ENCODE data around the gene RORB. TPM values are rescaled to one million over a fixed set of nuclear protein-coding genes. Genes with fewer than 3 reads are reported as not detected.

The RORB gene
- total RNA-seq, 2 experiments from 2014 or later, result 0.03 TPM

DNA sequence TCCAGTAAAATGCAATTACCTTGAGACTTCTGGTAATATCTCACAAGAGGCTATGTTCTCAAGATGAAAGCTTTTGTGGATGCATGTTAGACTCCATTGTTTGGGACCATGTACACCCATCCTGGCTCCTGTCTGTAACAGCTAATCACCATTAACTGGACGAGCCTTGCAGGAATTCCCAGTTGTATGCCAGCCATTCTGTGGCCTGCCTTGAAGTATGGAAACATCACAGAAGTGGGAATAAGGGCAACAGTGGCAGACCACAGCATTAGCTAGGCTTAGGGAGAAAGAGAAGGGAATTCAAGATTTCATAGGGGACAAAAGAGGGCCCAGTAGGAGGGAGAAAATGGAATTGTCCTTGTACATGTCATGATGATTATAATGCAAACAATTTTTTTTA lies 79.0 kb downstream of the RORB start:
- no peak overlapping the region for H3K4me3 Mint-ChIP-seq
- no peaks in the 10 kb centered on the region for H3K9me3 Mint-ChIP-seq
- H3K27me3 Mint-ChIP-seq, result no peaks in the 10 kb centered on the region
- POLR2A ChIA-PET, result no interaction called here
- no peaks in the 10 kb centered on the region for H3K36me3 Mint-ChIP-seq
- ATAC-seq (ENCODE audit: low read depth) (no peak), DNase-seq (no peak)
- no peaks in the 10 kb centered on the region for H3K4me1 Mint-ChIP-seq
- no peak overlapping the region for H3K27ac Mint-ChIP-seq

DNA sequence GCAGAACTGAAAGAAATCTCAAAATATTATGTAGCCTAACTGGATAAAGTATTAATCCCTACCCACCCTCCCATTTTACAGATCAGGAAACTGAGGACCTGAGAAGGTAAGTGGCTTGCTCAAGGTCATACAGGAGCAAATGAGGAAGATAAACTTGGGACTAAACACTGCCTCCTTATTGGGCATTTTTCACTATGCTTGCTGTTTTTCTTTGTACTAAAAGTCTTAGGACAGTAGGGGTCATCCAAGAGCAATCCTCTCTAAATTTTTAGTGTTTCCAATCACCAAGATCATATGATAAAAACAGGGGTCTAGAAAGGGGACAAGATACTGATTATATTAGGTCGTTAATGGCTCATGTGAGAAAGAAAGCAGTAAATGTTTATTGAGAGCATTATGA lies 80.8 kb downstream of the RORB start:
- DNase-seq (no peak), ATAC-seq (ENCODE audit: low read depth) (no peak)
- Mint-ChIP-seq H3K9me3 (no peaks in the 10 kb centered on the region), H3K4me3 (no peak overlapping the region), H3K27ac (no peak overlapping the region), H3K27me3 (no peaks in the 10 kb centered on the region), H3K36me3 (no peaks in the 10 kb centered on the region), H3K4me1 (no peaks in the 10 kb centered on the region)
- POLR2A ChIA-PET, result no interaction called here

DNA sequence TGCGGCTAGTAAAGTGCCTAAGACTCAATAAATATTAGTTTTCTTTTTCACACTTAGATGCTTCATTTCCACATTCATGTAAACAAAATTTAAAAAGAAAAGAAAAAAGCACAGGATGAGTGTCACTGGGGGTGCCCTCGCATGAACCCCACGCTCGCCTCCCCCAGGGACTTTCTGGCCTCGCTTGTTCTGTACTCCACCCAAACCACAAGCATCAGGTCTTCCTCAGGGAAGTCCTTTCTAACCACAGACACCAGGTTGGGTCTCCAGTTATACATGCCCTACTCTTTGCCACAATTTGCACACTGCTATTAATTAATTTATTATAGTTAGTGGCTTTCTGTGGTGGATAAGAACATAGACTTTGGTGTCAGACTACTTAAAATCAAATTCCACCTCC lies 92.4 kb downstream of the RORB start:
- no peaks in the 10 kb centered on the region for H3K9me3 Mint-ChIP-seq
- no peak for ATAC-seq (ENCODE audit: low read depth)
- no peak overlapping the region for H3K27ac Mint-ChIP-seq
- no peaks in the 10 kb centered on the region for H3K4me1 Mint-ChIP-seq
- POLR2A ChIA-PET, result no interaction called here
- peaks cover 3% of the 10 kb centered on the region for H3K27me3 Mint-ChIP-seq
- H3K36me3 Mint-ChIP-seq, result no peaks in the 10 kb centered on the region
- DNase-seq, result no peak
- H3K4me3 Mint-ChIP-seq, result no peak overlapping the region

DNA sequence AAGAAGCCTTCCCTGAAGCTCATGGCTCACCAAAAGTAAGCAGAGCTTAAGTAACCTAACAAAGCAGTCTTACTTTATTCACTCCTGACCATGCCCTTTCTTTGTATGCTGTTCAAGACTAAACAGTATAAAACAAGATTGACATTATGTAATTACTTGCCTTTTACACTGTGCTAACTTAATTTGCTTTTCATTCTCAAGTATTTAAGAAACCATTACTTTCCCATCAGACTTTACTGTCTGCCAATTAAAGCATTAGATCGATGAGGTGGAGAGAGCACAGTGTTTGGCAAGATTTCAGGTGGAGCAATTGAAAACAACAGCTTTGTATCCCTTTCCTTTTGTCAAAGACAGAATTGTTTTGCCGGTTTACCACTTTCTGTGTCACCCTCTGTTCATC lies 98.2 kb downstream of the RORB start:
- Mint-ChIP-seq H3K27me3 (peaks cover 5% of the 10 kb centered on the region), H3K4me3 (no peak overlapping the region), H3K9me3 (no peaks in the 10 kb centered on the region), H3K4me1 (no peaks in the 10 kb centered on the region), H3K27ac (no peak overlapping the region), H3K36me3 (no peaks in the 10 kb centered on the region)
- DNase-seq, result no peak
- POLR2A ChIA-PET, result no interaction called here
- ATAC-seq (ENCODE audit: low read depth), result no peak

DNA sequence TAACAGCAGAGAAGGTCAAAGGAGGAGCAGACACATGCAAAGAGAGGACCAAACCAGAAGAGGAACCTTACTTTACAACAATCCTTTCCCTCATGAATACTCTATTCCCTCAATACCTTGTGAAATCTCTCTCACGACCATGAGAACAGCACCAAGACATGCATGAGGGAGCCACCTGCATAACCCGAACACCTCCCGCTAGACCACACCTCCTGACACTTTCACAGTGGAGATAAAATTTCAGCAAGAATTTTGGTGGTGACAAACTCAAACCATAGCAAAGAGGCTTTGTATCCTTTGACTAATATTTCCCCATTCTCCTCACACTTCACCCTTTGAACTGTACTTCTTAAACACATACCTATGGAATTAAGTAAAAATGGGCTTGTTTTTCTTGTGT lies 101.7 kb downstream of the RORB start:
- no peaks in the 10 kb centered on the region for H3K4me1 Mint-ChIP-seq
- H3K36me3 Mint-ChIP-seq, result no peaks in the 10 kb centered on the region
- no peak overlapping the region for H3K27ac Mint-ChIP-seq
- POLR2A ChIA-PET, result no interaction called here
- peaks cover 2% of the 10 kb centered on the region for H3K27me3 Mint-ChIP-seq
- H3K4me3 Mint-ChIP-seq, result no peak overlapping the region
- H3K9me3 Mint-ChIP-seq, result no peaks in the 10 kb centered on the region
- ATAC-seq (ENCODE audit: low read depth) (no peak), DNase-seq (no peak)

DNA sequence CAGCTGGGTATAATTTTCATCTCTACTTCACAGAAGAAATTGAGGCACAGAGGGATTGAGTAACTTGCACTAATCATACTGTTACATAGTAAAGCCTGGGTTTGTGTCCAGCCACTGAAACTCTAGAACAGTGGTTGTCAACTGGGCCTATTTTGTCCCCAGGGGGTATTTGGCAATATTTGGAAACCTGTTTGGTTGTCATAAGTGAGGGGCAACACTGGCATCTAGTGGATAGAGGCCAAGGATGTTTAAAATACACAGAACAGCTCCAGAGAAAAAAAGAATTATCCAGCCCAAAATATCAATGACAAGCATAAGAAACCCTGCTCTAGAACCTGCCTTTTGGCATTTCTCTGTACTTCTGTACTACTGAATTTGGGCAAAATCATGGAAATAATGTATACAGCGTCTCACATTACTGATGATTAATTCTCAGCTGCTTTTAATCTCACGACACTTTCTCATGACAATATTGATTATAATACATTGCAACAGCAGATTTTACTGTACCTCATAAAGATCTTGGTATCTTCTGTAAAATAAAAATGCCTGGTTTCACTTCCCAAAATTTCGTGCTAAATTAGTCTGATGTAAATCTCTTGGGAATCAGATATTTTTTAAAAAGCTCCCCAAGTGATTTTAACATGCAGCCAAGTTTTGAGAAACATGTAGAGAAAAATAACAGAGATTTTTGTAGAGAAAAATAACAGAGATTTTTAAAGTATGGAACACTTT lies 112.7 kb downstream of the RORB start:
- POLR2A ChIA-PET, result no interaction called here
- no peaks in the 10 kb centered on the region for H3K4me1 Mint-ChIP-seq
- no peaks in the 10 kb centered on the region for H3K36me3 Mint-ChIP-seq
- ATAC-seq (ENCODE audit: low read depth), result no peak
- H3K4me3 Mint-ChIP-seq, result no peak overlapping the region
- DNase-seq, result no peak
- H3K27me3 Mint-ChIP-seq, result no peaks in the 10 kb centered on the region
- H3K9me3 Mint-ChIP-seq, result no peaks in the 10 kb centered on the region
- H3K27ac Mint-ChIP-seq, result no peak overlapping the region

DNA sequence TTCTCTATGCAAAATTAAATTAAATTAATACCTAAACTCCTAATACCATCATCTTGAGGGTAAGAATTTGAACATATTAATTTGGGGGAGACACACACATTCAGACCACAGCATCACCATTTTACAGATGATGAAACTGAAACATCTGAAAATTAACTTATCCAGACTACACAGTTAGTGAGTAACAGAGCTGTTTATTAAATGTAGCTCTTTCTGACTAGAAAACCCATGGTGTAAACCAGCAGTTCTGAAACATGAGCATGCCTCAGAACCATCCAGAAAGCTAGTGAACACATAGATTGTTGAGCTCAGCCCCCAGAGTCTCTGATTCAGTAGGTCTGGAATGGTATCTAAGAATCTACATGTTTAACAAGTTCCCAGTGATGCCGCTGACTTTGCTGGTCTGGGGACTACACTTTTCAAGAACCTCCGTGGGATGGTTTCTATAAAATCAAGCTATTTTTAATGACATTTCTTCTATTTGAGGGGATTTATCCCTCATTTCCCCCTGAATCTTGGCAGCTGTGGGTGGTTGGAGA lies 113.5 kb downstream of the RORB start:
- H3K27me3 Mint-ChIP-seq, result peaks cover 2% of the 10 kb centered on the region
- H3K4me1 Mint-ChIP-seq, result no peaks in the 10 kb centered on the region
- H3K4me3 Mint-ChIP-seq, result no peak overlapping the region
- no peaks in the 10 kb centered on the region for H3K9me3 Mint-ChIP-seq
- no peak overlapping the region for H3K27ac Mint-ChIP-seq
- H3K36me3 Mint-ChIP-seq, result no peaks in the 10 kb centered on the region
- no peak for DNase-seq
- POLR2A ChIA-PET, result no interaction called here
- ATAC-seq (ENCODE audit: low read depth), result no peak

DNA sequence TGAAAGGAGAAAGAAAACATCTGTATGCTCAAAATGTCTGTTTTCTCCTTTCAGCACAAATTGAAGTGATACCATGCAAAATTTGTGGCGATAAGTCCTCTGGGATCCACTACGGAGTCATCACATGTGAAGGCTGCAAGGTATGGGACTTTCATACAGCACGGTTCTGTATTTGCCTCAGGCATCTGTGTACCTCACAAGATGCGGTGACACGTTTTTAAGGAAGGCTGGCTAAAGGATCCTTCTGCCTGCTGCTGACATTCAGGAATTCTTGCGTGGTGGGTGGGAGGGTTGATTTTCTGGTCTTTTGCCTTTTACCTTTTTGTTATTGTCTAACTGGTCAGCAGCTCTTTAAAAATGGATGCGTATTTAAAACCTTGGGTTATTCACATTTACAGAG lies 133.1 kb downstream of the RORB start:
- peaks cover 5% of the 10 kb centered on the region for H3K27me3 Mint-ChIP-seq
- H3K27ac Mint-ChIP-seq, result no peak overlapping the region
- POLR2A ChIA-PET, result no interaction called here
- no peaks in the 10 kb centered on the region for H3K4me1 Mint-ChIP-seq
- DNase-seq, result no peak
- no peak overlapping the region for H3K4me3 Mint-ChIP-seq
- H3K9me3 Mint-ChIP-seq, result no peaks in the 10 kb centered on the region
- H3K36me3 Mint-ChIP-seq, result no peaks in the 10 kb centered on the region
- ATAC-seq (ENCODE audit: low read depth), result no peak

DNA sequence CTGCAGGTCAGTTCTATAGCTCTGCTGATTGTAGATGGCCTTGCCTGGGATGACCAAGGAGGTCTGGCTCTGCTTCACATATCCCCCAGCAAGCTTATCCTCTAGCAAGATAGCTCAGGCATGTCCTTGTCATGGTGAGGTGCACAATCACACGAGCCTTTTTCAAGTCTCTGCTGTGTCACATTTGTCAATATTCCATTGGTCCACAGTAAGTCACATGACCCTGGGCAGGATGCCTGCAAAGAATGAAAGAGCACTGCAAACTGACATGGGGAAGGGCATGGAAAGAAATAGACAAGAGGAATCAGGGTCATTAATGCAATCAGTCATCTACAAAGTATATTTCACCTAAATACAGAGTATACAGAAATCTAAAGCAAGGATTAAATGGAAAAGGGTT lies 142.0 kb downstream of the RORB start:
- H3K27ac Mint-ChIP-seq, result no peak overlapping the region
- H3K4me1 Mint-ChIP-seq, result no peaks in the 10 kb centered on the region
- H3K36me3 Mint-ChIP-seq, result no peaks in the 10 kb centered on the region
- POLR2A ChIA-PET, result no interaction called here
- ATAC-seq (ENCODE audit: low read depth) (no peak), DNase-seq (no peak)
- no peak overlapping the region for H3K4me3 Mint-ChIP-seq
- peaks cover 9% of the 10 kb centered on the region for H3K27me3 Mint-ChIP-seq
- H3K9me3 Mint-ChIP-seq, result no peaks in the 10 kb centered on the region

DNA sequence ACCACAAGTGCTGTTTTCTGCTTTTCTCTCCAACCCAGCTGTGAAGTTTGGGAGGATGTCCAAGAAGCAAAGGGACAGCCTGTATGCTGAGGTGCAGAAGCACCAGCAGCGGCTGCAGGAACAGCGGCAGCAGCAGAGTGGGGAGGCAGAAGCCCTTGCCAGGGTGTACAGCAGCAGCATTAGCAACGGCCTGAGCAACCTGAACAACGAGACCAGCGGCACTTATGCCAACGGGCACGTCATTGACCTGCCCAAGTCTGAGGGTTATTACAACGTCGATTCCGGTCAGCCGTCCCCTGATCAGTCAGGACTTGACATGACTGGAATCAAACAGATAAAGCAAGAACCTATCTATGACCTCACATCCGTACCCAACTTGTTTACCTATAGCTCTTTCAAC lies 145.2 kb downstream of the RORB start:
- Mint-ChIP-seq H3K27me3 (peaks cover 7% of the 10 kb centered on the region), H3K9me3 (no peaks in the 10 kb centered on the region)

DNA sequence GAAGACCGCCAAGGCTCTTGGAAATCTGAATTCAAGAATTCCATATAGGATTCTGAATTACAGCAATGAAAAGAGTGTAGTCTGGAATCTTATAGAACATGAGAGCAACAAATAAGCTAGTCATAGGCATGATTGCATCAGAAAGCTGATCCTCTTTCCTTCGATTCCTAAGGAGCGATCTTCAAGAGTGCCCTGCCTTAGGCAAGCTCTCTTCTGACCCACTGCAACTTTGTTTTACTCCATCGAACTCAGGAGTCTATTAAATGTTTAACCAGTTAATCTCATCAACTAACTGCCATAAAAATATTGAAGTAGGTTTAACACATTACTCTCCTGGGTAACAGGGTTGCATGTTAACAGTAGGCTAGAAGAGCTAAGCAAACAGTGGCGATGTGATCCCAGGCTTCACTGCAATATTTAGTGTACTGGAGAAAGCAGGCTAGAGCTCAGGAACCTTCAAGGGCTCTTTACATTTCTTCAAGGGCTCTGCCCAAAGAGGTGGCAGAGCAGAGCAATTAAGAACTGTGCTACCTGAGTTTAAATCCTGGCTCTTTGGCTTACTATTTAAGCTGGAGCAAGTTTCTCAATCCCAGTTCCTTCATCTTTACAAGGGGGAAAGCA lies 146.3 kb downstream of the RORB start:
- Mint-ChIP-seq H3K27ac (no peak overlapping the region), H3K4me1 (no peaks in the 10 kb centered on the region), H3K36me3 (no peaks in the 10 kb centered on the region), H3K4me3 (no peak overlapping the region), H3K9me3 (no peaks in the 10 kb centered on the region), H3K27me3 (peaks cover 5% of the 10 kb centered on the region)
- DNase-seq, result no peak
- ATAC-seq (ENCODE audit: low read depth), result no peak
- POLR2A ChIA-PET, result no interaction called here

More for the DNA sequence above, 145.2 kb downstream of the RORB start:
- POLR2A ChIA-PET, result no interaction called here
- DNase-seq, result no peak
- H3K4me1 Mint-ChIP-seq, result no peaks in the 10 kb centered on the region
- no peaks in the 10 kb centered on the region for H3K36me3 Mint-ChIP-seq
- no peak for ATAC-seq (ENCODE audit: low read depth)
- no peak overlapping the region for H3K27ac Mint-ChIP-seq
- no peak overlapping the region for H3K4me3 Mint-ChIP-seq

DNA sequence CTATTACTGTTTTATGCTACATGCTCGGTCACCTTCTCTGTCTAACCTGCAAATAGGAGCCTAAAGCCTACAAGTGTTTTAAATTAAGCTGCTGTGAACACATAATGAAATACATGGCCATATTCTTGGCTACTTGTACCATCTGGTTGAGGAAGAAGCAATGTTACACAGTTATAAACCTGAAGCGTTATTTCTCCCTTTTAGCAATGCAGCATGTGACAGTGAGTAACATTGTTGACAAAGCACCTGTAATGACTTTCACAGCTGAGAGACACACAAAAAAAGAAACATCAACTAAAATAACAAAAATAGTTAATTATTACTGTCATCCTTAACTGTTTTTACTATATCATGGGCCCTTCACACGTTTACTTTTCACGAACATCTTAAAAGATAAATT lies 146.9 kb downstream of the RORB start:
- no peak for ATAC-seq (ENCODE audit: low read depth)
- no peak for DNase-seq
- Mint-ChIP-seq H3K4me3 (no peak overlapping the region), H3K4me1 (no peaks in the 10 kb centered on the region), H3K27me3 (peaks cover 5% of the 10 kb centered on the region), H3K27ac (no peak overlapping the region), H3K36me3 (no peaks in the 10 kb centered on the region), H3K9me3 (no peaks in the 10 kb centered on the region)
- POLR2A ChIA-PET, result no interaction called here

DNA sequence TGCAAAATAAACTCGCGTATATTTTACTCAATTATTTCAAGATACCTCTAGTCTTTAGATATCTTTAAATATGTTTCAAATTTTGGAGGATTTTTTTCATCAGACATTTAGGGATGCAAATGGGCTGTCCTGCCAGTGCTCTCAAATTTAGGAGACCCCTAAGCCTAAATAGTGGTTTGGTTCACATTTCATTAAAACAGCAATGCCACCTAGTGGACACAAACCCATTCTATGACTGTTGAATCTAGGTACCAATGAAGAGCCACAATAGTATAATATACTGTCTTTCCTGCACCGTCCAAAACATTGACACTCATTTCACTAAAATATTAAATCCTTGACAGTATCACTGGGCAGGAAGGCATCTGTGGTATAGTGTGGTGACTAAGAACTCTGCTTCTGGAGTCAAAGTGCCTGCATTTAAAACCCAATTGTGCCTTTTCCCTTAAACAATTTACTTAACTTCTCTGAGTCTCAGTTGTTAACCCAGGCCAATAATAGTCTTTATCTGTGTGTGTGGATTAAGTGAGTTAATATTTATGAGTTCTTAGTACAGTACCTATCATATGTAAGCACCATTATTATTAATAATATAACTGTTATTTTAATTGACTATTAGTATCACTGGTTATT lies 148.0 kb downstream of the RORB start:
- no peak for DNase-seq
- Mint-ChIP-seq H3K27ac (no peak overlapping the region), H3K27me3 (peaks cover 5% of the 10 kb centered on the region), H3K36me3 (no peaks in the 10 kb centered on the region), H3K4me3 (no peak overlapping the region), H3K9me3 (no peaks in the 10 kb centered on the region), H3K4me1 (no peaks in the 10 kb centered on the region)
- ATAC-seq (ENCODE audit: low read depth), result no peak
- POLR2A ChIA-PET, result no interaction called here

DNA sequence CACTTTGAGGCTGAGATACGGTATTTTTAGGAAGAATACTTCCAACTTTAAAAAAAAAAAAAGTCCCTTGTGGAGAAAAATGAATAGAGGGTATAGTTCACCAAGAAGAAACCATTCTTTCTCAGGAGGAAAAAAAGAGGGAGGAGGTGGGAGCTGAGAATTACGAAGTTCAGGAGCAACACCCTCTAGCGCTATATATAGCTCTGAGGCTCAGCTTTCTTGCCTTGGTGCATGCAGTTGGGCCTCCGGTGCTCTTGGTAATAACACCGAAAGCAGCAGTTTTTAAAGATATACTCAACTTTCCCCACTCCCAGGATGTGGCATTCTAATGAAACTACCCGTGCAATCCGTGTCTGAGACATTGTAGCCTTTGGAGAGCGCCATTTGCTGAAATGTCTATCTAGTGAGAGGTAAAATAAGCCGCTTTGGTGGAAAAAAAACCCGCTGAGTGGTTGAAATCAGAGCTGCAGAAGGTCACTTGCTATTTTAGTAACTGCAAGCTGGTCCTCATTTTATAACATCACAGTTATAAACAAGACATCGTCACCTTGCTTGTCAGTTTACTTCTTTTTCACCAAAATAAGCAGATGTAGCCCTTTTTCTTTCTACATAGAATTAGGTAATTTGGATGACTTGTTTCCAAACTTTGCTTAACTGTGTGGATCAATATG lies 156.4 kb downstream of the RORB start:
- Mint-ChIP-seq H3K36me3 (no peaks in the 10 kb centered on the region), H3K27me3 (peaks cover 3% of the 10 kb centered on the region), H3K27ac (no peak overlapping the region), H3K4me1 (no peaks in the 10 kb centered on the region), H3K9me3 (no peaks in the 10 kb centered on the region), H3K4me3 (no peak overlapping the region)
- no peak for ATAC-seq (ENCODE audit: low read depth)
- DNase-seq, result no peak
- POLR2A ChIA-PET, result no interaction called here
